Activated CD4-positive, alpha-beta T cell treated with anti-CD3 and anti-CD28 coated beads for 36 hours (primary cell): ENCODE measurements around the gene ERV3-1. TPM values are rescaled to one million over a fixed set of nuclear protein-coding genes. Genes with fewer than 3 reads are reported as not detected.

ENCODE experiments used
- total RNA-seq, 2 experiments: library from RNA; stranded (reverse); gene quantifications; one replicate each; pipeline ENCODE4 v1.2.3, GENCODE V29; 2021

ERV3-1 gene
- total RNA-seq, 2 experiments from 2014 or later, result 6.3 to 8.9 TPM

Other genes starting within 250 kb of the ERV3-1 start
- gene ZNF138, start 212.3 kb downstream of the ERV3-1 start, total RNA-seq, result 10 to 100 TPM; 12.0 to 19.6 TPM
- gene ZNF273, start 103.4 kb downstream of the ERV3-1 start, total RNA-seq, result 10 to 100 TPM; 12.5 to 13.3 TPM
- gene ZNF117, start 15.7 kb downstream of the ERV3-1 start, total RNA-seq, result 1 to 10 TPM; 3.5 to 6.2 TPM